ENCODE data around the gene IL1RL2.
A peak's percentile ranks its signal among the peaks of the same experiment; 100 is the strongest.

IL1RL2 gene

GRCh38 chr2:102159295-102159694 is 27.5 kb upstream of the IL1RL2 start:
- no peak for DNase-seq

DNA sequence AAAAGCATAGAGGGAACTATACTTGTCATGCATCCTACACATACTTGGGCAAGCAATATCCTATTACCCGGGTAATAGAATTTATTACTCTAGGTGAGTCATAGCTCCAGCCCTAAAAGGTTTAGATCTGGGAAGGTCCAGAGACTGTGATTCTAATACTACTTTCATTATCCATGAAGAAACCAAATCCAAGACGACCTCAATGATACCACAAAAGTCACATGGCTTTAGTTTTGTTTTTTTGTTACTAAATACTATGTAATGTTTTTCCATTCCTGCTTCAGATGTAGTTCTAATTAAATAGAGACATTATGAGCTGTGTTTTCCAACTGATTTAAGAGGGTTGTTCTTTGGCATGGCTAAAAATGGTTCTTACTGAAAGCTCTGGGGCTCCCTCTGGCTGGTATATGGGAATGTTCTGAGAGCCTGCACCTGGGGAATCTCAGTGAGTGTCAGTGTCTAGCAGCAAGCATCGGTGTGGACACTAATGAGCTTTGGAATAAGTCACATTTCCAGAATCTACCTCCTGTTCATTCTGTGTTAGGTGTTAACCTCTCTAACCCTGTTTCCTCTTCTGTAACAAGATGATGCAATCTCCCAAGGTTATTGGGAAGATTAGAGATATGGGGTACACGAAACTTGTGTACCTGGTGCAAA is 20.5 kb upstream of the IL1RL2 start:
- no peak for DNase-seq

DNA sequence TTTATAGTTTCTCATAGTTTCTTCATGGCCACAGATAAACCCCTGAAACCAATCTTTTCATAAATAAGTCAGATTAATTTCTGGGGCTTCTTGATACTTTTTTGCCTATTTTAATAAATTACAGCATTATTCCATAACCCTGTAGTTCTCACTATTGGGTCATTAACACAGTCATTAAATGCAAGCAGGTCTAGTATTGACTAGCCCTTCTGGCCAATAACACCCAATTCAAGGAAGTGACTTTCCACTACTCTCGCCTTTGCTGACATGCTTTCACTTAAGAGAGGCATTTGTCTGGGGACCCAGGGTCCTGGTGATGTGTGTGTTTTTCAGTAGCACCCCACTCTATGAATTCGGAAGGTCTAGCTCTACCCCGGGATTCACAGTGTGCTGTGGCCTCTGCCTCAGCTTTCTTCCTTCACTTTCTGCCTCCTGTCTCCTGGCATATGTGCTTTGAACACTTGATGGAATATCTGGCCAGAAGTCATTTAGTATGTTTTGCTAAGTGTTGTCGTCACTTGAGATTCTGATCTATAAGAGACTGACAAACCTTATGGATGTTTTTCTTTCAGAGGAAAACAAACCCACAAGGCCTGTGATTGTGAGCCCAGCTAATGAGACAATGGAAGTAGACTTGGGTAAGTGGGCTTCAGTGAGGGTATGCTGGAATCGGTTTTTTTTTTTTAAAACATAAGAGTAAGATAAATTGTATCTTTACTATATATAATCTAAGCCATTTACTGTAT is 18.6 kb upstream of the IL1RL2 start:
- DNase-seq = no peak

- no peak for DNase-seq
Measured at GRCh38 chr2:102171946-102172345, 14.9 kb upstream of the IL1RL2 start.

GRCh38 chr2:102172745-102173144 is 14.1 kb upstream of the IL1RL2 start:
- no peak for DNase-seq

DNA sequence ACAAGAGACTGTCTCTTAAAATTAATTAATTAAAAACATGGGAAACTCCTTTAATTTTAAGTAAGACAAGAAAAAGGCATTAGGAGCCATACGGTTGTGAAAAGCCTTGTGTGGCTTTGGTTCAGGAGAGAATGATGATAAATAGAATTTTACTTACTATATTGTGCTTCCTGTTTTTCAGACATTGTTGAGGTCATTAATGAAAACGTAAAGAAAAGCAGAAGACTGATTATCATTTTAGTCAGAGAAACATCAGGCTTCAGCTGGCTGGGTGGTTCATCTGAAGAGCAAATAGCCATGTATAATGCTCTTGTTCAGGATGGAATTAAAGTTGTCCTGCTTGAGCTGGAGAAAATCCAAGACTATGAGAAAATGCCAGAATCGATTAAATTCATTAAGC is 10.7 kb upstream of the IL1RL2 start:
- no peak for DNase-seq

- no peak for DNase-seq
Measured at GRCh38 chr2:102177814-102178478, 8.9 kb upstream of the IL1RL2 start.

DNA sequence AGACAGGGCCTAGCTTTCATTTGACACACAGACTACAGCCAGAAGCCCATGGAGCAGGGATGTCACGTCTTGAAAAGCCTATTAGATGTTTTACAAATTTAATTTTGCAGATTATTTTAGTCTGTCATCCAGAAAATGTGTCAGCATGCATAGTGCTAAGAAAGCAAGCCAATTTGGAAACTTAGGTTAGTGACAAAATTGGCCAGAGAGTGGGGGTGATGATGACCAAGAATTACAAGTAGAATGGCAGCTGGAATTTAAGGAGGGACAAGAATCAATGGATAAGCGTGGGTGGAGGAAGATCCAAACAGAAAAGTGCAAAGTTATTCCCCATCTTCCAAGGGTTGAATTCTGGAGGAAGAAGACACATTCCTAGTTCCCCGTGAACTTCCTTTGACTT is 7.8 kb upstream of the IL1RL2 start:
- DNase-seq = no peak

DNA sequence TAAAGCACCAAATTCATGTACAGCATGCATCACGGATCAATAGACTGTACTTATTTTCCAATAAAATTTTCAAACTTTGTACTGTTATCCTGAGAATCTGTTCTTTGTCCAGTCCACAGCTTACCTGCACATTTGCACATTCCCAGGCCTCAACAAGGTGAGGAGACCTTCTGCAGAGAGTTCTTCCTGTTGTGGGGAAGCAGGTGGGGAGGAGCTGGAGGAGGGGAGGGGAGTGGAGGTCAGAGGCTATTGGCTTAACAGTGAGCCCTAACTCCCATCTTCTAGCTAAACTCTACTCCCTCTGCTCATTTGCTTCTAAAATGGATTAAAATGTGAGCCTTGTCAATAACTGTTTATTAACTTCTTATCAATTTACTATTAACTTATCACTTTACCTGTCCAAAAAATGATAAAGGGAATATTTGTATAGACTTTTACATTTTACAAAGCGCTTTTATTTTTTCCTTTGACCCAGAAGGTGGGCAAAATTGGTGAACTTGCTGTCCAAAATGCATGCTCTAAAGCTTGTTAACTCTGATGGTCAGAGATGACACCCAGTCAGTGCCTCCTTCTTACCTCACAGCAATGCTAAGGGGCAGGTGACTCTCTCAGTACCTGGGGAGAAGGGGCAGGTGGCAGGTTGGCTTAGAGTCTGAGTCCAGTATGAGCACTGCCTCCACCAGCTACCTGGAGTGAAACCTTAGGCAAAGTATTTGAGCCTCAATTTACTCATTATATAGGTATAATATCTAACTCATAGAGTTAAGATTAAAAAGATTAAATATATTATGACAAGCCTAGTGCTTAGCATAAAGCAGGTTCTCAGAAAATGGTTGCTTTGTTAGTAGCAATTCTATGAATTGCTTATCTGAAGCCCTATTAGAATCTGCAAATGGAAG is 6.8 kb upstream of the IL1RL2 start:
- DNase-seq = no peak

- DNase-seq = no peak
Measured at GRCh38 chr2:102180687-102180999, 6.2 kb upstream of the IL1RL2 start.

DNA sequence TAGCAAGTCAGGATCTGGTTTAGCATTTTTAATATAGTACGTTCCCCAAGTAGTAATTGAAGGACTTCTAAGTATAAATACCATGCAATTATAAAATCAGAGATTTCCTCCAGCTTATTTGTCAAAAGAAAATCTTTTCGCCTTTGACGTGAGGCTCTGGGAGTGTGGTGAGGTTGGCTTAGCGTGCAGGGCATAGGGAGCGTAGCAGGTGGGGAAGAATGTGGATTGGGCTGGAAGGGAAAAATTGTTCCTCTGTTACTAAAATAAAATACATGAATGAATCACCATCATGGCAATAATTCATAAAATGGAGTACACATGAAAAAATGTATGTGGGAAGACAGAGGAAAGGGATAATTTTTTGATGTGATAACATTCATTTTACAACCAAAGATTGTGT is 5.4 kb upstream of the IL1RL2 start:
- DNase-seq = no peak

- no peak for DNase-seq
Measured at GRCh38 chr2:102181919-102182635, 4.7 kb upstream of the IL1RL2 start.

GRCh38 chr2:102184018-102184417 is 2.8 kb upstream of the IL1RL2 start:
- no peak for DNase-seq

DNA sequence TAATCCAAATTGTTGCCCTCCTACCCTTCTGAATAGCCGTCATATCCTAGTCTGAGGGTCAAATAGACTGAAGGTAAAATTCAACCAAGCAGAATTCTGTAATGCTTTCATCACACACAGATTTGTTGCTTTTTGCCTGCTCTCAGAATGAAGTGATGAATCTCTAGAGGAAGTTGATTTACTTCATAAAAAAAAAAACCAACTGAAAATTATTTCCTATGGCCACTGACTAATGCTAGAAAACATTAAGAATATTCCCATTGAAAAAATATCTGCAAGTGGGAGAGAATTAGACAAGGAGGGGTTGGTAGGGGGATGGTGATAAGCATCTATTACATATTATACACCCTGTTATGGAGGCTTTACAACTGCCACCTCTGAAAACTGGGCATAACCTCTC is 2.3 kb upstream of the IL1RL2 start:
- DNase-seq = no peak

GRCh38 chr2:102185347-102185746 is 1.5 kb upstream of the IL1RL2 start:
- peak; percentile 23 for DNase-seq

GRCh38 chr2:102187496-102188150 is 800 bp downstream of the IL1RL2 start:
- peak; percentile 74 for DNase-seq

GRCh38 chr2:102190430-102191107 is 3.7 kb downstream of the IL1RL2 start:
- no peak for DNase-seq

DNA sequence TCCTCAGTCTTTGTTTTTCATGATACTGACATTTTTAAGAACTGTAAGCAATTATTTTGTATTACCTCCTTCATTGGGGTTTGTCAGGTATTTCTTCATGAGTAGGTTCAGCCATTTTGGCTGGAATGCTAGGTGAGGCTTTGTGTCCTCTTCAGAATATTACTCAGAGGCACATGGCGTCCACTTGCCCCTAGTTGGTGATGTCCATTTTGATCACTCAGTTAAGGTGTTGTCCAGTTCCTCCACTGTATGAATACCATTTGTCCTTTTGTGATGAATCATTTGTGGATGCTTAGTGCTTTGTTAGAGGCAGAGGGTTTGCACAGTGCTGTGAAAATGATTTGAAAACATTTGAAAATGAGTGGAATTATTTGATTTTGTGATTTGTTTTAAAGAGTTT is 4.7 kb downstream of the IL1RL2 start:
- no peak for DNase-seq

DNA sequence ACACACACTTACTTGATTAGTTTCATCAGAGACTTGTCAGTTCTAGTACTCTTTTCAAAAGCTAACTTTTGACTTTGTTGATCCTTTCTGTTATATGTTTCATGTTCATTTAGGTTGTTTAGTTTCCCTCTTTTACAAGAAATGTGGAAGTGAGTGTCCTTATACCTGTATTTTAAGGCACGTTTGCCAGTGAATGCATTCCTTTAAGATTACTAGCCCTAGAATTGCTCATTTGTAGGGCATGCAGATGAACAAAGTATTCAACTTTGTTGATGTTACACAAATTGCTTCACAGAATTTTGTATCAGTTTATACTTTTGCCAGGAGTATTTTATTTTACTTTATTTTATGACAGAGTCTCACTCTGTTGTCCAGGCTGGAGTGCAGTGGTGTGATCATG is 6.3 kb downstream of the IL1RL2 start:
- no peak for DNase-seq

DNA sequence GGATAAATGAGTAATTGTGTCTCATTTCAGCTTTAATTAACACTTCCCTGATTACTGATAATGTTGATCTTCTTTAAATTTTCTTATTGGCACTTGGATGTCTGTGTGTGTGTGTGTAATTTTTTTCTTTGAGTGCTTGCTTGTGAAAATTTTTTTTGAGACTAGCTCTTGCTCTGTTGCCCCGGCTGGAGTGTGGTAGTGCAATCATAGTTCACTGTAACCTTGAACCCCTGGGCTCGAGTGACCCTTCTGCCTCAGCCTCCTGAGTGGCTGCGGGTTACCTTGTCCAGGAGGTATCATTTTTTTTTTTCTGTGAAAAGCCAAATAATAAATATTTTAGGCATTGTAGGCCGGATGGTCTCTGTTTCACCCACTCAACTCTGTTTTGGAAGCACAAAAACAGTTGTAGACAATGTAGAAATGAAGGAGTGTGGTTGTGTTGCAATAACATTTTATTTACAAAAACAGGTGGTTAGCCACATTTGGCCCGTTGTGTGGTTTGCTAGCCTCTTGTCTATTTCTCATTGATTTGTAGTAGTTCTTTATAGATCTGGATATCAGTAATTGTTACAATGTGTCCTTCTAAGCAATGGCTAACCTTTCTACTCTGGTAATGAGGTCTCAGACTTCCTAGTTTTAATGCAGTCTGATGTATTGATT is 7.9 kb downstream of the IL1RL2 start:
- DNase-seq = no peak

Data from stimulated activated CD4-positive, alpha-beta T cell treated with anti-CD3 and anti-CD28 coated beads, Interleukin-15, amount 100 ng/mL, for 24 hours (primary cell).